RWPE1 (cell line): ENCODE results near the gene NCDN.

ENCODE experiments used
- CTCF ChIA-PET: fragments of 350-600 bp; sonication (Branson Sonifier 250); formaldehyde crosslinking; extraction: SDS; loops from one replicate; lab custom pipeline; 2021; lab: Yijun Ruan, JAX
- POLR2A ChIA-PET: fragments of 400-600 bp; formaldehyde crosslinking; extraction: SDS; loops from one replicate; lab custom pipeline; 2020; ENCODE audit warnings: antibody characterized with exemption; ENCODE audit not compliant: low non-redundant PET; lab: Yijun Ruan, JAX
- DNase-seq: peaks from one replicate; pipeline ENCODE4 v3.0.0; 2012; ENCODE audit warnings: low spot score
- H3K27ac ChIP-seq: fragments of 450-650 bp; 2 replicates; pipeline ENCODE4 v1.5.1; 2017
- CTCF ChIP-seq: fragments of 450-650 bp; conservative IDR thresholded peaks from 2 replicates; pipeline ENCODE4 v1.5.1; 2017; ENCODE audit warnings: low read depth, mild to moderate bottlenecking

The NCDN gene

GRCh38 chr1:35587736-35588135 is 30.1 kb downstream of the NCDN start:
- H3K27ac ChIP-seq: no peak overlapping the region
- TF ChIP-seq CTCF: no peak
- no peak for DNase-seq
- ChIA-PET CTCF (no interaction called here), POLR2A (no interaction called here)

- no peak for DNase-seq
- POLR2A ChIA-PET: no interaction called here
- H3K27ac ChIP-seq: no peak overlapping the region
- TF ChIP-seq CTCF: no peak
- CTCF ChIA-PET: no interaction called here
Measured at GRCh38 chr1:35588197-35588910, 30.8 kb downstream of the NCDN start.

- ChIA-PET CTCF (no interaction called here), POLR2A (no interaction called here)
- TF ChIP-seq CTCF: no peak
- no peak for DNase-seq
- no peak overlapping the region for H3K27ac ChIP-seq
Measured at GRCh38 chr1:35589516-35590427, 32.2 kb downstream of the NCDN start.

- TF ChIP-seq CTCF: no peak
- no peak overlapping the region for H3K27ac ChIP-seq
- POLR2A ChIA-PET: no interaction called here
- no peak for DNase-seq
- CTCF ChIA-PET: no interaction called here
Measured at GRCh38 chr1:35590476-35591040, 33.0 kb downstream of the NCDN start.

- ChIA-PET CTCF (interaction anchor here (0.6 kb wide), 1 partner anchor 1866 kb away, joined by 3 read pairs; no protein-coding TSS in a partner anchor), POLR2A (no interaction called here)
- no peak for DNase-seq
- H3K27ac ChIP-seq: no peak overlapping the region
- no peak for TF ChIP-seq CTCF
Measured at GRCh38 chr1:35591211-35591610, 33.6 kb downstream of the NCDN start.
